Mesothelial cell of epicardium (in vitro differentiated cells): Measurements from ENCODE around the gene GLOD5. TPM values are rescaled to one million over a fixed set of nuclear protein-coding genes. Genes with fewer than 3 reads are reported as not detected.

Source experiments
- DNase-seq, 2 experiments: peaks; one replicate each; pipeline ENCODE4 v3.0.0; 2021; ENCODE audit warnings: low spot score in 2 of 2; ENCODE audit not compliant: unreplicated experiment in 2 of 2
- H3K27ac Mint-ChIP-seq: 2 replicates; pipeline ENCODE4 v1.8.0; 2021; ENCODE audit warnings: mixed read lengths
- H3K27me3 Mint-ChIP-seq: 2 replicates; pipeline ENCODE4 v1.8.0; 2021; ENCODE audit warnings: low read depth, mixed read lengths
- H3K36me3 Mint-ChIP-seq: 2 replicates; pipeline ENCODE4 v1.8.0; 2021; ENCODE audit warnings: mixed read lengths
- H3K4me1 Mint-ChIP-seq: 2 replicates; pipeline ENCODE4 v1.8.0; 2021; ENCODE audit warnings: mixed read lengths
- H3K4me3 Mint-ChIP-seq: 2 replicates; pipeline ENCODE4 v1.8.0; 2021; ENCODE audit warnings: mild to moderate bottlenecking, moderate library complexity, mixed read lengths
- H3K9me3 Mint-ChIP-seq: 2 replicates; pipeline ENCODE4 v1.8.0; 2021; ENCODE audit warnings: mixed read lengths
- CTCF ChIP-seq: fragments of 200-600 bp; sonication (generic); IDR thresholded peaks from one replicate; pipeline ENCODE4 v1.5.0; 2021; ENCODE audit warnings: antibody characterized with exemption; ENCODE audit not compliant: unreplicated experiment
- total RNA-seq: library from RNA; stranded (reverse); gene quantifications from 3 replicates; pipeline ENCODE4 v1.2.1, GENCODE V29; 2021

The GLOD5 gene
- total RNA-seq, 1 donor from 2014 or later: not detected

- H3K4me1 Mint-ChIP-seq: no peaks in the 10 kb centered on the region
Measured at GRCh38 chrX:48715876-48716502, 45.6 kb upstream of the GLOD5 start.

GRCh38 chrX:48719958-48720357 is 41.6 kb upstream of the GLOD5 start:
- H3K27me3 Mint-ChIP-seq: no peaks in the 10 kb centered on the region
- no peaks in the 10 kb centered on the region for H3K36me3 Mint-ChIP-seq
- DNase-seq: no peak
- no peak overlapping the region for H3K27ac Mint-ChIP-seq
- H3K4me3 Mint-ChIP-seq: no peak overlapping the region
- TF ChIP-seq CTCF: no peak
- peaks cover 14% of the 10 kb centered on the region for H3K9me3 Mint-ChIP-seq
- no peaks in the 10 kb centered on the region for H3K4me1 Mint-ChIP-seq

More at GRCh38 chrX:48715876-48716502, 45.6 kb upstream of the GLOD5 start:
- no peaks in the 10 kb centered on the region for H3K36me3 Mint-ChIP-seq
- DNase-seq: no peak
- H3K27me3 Mint-ChIP-seq: no peaks in the 10 kb centered on the region
- peaks cover 14% of the 10 kb centered on the region for H3K9me3 Mint-ChIP-seq
- TF ChIP-seq CTCF: no peak
- no peak overlapping the region for H3K27ac Mint-ChIP-seq
- H3K4me3 Mint-ChIP-seq: no peak overlapping the region

- DNase-seq: no peak
- Mint-ChIP-seq H3K4me1 (no peaks in the 10 kb centered on the region), H3K9me3 (peaks cover 14% of the 10 kb centered on the region), H3K27me3 (no peaks in the 10 kb centered on the region), H3K4me3 (no peak overlapping the region), H3K36me3 (no peaks in the 10 kb centered on the region), H3K27ac (no peak overlapping the region)
- no peak for TF ChIP-seq CTCF
Measured at GRCh38 chrX:48720577-48721250, 40.8 kb upstream of the GLOD5 start.

- no peak for TF ChIP-seq CTCF
- no peak for DNase-seq
- Mint-ChIP-seq H3K4me3 (no peak overlapping the region), H3K36me3 (peaks cover 2% of the 10 kb centered on the region), H3K4me1 (no peaks in the 10 kb centered on the region), H3K9me3 (peaks cover 20% of the 10 kb centered on the region), H3K27ac (no peak overlapping the region), H3K27me3 (no peaks in the 10 kb centered on the region)
Measured at GRCh38 chrX:48721916-48722315, 39.6 kb upstream of the GLOD5 start.

- Mint-ChIP-seq H3K27me3 (no peaks in the 10 kb centered on the region), H3K4me3 (no peak overlapping the region), H3K36me3 (peaks cover 2% of the 10 kb centered on the region), H3K9me3 (peaks cover 7% of the 10 kb centered on the region), H3K27ac (no peak overlapping the region), H3K4me1 (no peaks in the 10 kb centered on the region)
- DNase-seq: no peak
- TF ChIP-seq CTCF: no peak
Measured at GRCh38 chrX:48726596-48726995, 35.0 kb upstream of the GLOD5 start.
